ENCODE measurements around the gene BRMS1L.
"Not testable (repeated sequence)": the region's sequence is repeated elsewhere in the genome, so short reads cannot be mapped to it uniquely, and the experiment has no call there.

Gene BRMS1L

DNA sequence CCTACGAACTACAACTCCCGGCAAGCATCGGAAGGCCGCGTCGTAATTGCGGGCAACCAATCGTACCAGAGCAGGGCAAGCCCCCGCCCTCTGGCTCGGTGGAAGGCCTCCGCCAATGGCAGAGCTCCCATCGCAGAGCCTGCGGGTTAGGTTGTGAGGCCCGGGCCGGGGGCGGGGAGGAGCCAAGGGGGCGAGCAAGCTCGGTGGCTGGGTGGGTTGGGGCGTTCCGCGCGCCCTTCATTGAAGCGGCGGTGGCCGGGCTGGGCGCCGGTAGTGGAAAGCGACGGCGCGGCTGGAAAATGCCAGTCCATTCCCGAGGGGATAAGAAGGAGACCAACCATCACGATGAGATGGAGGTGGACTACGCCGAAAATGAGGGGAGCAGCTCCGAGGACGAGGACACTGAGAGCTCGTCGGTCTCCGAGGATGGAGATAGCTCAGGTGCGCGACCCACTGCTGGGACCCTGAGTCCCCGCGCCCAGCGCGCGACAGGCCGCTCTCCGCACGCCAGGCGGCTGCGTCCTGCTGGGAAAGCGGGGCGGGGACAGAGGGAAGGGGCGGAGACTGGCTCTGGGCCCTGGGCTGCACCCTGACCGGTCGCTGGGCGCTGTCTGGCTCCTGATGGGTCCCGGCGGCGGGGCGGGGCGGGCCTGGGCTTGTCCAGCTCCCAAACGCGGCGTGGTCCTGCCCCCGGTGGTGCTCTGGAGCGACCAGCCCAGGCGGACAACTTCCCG, at the start of gene BRMS1L:
Gene BRMS1L, plus strand, starts transcription at position 121 of the 734 bp plus-strand sequence. Its CDS starts 179 bp downstream, at position 300.
- peak; percentile 96 for DNase-seq (ENCODE audit: low spot score)

DNA sequence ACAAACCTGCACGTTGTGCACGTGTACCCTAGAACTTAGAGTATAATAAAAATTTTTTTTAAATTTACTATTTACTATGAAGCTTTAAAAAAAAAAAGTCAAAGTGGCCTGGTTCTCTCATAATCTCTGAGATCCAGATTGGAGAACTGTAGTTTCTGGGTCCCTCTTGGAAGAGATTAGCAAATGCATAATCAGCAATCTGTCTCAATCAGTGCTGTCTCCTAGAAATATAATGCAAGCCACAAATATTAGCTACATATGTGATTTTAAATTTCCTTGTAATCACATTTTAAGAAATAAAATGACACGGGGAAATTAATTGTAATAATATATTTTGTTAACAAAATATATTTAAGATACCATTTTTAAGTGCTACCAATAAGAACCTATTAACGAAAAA, 49.3 kb upstream of the BRMS1L start:
- no peak for DNase-seq (ENCODE audit: low spot score)

DNA sequence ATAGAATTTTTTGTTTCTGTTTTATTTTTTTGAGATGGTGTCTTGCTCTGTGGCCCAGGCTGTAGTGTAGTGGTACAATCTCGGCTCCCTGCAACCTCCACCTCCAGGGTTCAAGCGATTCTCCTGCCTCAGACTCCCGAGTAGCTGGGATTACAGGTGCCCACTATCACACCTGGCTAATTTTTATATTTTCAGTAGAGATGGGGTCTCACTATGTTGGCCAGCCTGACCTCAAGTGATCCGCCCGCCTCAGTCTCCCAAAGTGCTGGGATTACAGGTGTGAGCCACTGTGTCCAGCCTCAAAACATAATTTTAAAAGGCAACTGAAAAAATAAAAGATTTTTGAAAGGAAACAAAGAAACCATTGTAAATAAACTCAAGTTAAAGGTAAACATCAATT, 48.6 kb upstream of the BRMS1L start:
- DNase-seq (ENCODE audit: low spot score): not testable (repeated sequence)

DNA sequence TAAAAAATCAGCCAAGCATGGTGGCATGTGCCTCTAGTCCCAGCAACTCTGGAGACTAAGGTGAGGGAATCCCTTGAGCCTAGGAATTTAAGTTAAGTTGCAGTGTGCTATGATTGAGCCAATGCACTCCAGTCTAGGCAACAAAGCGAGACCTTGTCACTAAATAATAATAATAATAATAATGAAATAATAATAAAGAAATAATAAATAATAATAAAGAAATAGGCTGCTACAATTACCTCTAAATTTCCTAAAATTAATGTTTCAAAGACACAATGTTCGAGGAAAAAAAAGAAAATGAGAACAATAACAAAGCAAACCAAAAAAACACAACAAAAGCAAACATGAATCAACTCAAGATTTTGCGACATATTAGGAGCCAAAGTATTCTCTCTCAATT, 46.8 kb upstream of the BRMS1L start:
- no peak for DNase-seq (ENCODE audit: low spot score)

- DNase-seq (ENCODE audit: low spot score): no peak
Measured at GRCh38 chr14:35783699-35784098, 42.4 kb upstream of the BRMS1L start.

DNA sequence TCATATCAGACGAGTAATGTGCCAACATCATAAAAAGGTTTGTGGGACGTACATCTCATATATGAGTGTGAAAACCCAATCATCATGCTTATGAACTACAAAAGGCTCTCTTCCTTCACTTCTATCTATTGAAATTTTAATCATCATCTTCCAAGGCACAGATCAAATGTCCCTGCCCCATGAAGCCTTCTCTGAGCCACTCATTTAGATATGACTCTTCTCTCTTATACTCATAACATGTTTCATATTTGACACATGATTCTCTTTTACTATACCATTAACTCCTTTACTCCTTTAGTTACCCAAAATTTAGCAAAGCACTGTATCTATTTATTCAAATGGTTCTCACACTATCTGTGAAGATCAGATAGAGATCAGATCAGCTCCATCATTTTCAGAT, 39.3 kb upstream of the BRMS1L start:
- DNase-seq (ENCODE audit: low spot score): no peak

DNA sequence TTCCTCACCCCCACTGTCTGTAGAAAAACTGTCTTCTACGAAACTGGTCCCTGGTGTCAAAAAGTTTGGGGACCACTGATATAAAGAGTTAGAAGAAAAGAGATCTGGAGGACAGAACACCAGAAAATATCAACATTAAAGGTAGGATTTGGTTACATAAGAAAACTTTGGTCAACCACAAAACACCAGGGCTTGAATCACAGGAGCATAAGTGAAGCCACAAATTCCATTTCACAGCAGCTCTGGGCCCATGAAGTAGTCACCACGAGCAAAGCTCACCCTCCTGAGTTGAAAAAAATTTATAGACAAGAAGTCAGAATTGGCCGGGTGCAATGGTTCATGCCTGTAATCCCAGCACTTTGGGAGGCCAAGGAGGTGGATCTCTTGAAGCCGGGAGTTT, 36.5 kb upstream of the BRMS1L start:
- peak; percentile 4 for DNase-seq (ENCODE audit: low spot score)

DNA sequence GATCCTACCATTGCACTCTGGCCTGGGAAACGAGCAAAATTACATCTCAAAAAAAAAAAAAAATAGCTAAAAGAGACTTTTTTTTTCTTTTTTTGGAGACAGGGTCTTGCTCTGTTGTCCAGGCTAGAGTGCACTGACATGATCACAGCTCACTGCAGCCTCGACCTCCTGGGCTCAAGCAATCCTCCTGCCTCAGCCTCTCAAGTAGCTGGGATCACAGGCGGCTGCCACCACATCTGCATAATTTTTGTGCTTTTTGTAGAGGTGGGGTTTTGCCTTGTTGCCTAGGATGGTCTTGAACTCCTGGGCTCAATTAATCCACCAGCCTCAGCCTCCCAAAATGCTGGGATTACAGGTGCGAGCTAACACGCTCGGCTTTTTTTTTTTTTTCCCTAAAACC, 28.3 kb upstream of the BRMS1L start:
- no peak for DNase-seq (ENCODE audit: low spot score)

DNA sequence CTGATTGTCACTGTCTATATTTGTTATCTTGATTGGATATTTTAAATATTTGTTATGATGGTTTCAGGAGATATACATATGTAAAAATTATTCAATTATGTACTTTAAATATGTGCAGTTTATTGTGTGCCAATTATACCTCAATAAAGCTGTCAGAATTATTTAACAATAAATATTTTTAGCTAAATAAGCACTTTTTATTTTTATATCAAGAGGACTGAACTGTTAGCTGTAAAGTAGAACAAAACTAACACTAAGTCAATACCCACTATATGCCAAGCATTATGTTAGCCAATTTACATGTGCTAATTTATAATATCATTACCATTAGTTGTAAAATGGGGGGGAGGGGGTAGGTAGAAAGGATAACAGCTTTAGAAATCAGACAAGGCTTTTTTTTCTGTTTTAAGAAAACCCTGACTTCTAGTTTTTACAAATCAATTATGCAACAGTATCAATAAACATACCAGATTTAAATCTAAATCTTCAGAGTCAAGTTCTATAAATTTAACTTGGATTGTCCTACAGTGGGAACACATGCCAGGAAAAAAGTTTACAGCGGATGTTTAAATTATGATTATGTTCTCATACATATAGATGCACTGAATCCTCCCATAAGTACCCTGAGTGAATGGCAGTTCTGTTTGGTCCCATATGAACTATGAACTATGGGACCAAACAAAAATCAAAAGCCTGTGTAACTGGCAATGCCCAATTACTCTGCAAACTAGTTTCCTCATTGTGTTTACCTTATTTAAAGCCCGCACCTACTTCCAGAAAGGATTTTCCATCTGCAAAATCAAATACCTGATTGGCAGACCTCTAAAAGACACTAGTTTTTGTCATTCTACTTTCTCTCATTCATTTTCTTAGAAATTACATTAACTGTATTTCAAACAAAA, 19.9 kb upstream of the BRMS1L start:
- DNase-seq (ENCODE audit: low spot score): no peak

GRCh38 chr14:35807131-35807961, 18.8 kb upstream of the BRMS1L start:
- DNase-seq (ENCODE audit: low spot score): no peak

DNA sequence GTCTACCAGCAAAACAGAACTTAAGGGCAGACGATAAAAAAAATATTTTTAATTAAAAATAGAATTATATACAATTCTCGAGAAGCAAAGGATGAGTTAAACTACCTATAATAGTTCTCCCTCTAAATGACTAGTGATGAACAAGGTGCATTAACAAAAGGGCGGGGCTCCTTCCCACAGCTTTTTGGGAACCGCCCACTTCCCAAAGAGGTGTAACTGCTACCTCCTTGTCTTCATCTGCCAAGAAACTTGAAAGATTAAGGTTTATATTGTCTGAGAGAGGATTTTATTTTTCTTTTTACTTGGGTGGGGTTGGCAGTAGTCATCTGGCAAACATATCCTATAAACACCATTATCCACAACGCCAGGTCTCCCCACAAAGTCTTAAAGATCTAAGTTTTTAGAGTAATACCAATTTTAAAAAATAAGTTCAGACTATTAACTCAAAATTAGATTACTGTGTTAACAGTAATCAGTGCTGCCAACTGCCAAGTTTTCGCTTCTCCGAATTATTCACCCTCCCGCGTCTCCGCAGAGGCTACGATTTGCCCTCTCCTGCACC, 18.0 kb upstream of the BRMS1L start:
- peak; percentile 24 for DNase-seq (ENCODE audit: low spot score)

GRCh38 chr14:35808638-35809563, 17.2 kb upstream of the BRMS1L start, which contains the start of gene RALGAPA1:
TSS of gene RALGAPA1 (minus strand) at chr14:35809295. CDS start at chr14:35808835, 460 bp downstream.
- peak; percentile 95 for DNase-seq (ENCODE audit: low spot score)

DNA sequence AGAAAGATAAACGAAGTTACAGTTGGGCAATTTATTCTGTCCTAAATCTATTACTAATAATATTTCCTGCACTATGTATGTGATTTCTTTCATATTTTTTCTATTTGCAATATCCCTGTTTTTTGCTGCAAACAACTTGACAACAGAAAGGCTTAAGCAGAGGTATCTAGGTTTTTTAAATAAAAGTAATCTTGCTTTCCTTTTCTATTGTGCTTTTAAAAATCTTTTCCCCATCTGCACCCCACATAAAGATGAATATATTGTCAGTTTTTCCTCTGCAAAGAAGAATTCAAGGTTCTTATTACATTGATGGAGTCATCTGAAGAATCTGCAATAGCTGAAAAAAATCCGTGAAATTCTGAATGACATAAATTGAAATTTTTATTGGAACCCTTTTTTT, 16.5 kb upstream of the BRMS1L start:
- DNase-seq (ENCODE audit: low spot score): no peak

GRCh38 chr14:35810963-35811362, 15.2 kb upstream of the BRMS1L start:
- DNase-seq (ENCODE audit: low spot score): no peak

DNA sequence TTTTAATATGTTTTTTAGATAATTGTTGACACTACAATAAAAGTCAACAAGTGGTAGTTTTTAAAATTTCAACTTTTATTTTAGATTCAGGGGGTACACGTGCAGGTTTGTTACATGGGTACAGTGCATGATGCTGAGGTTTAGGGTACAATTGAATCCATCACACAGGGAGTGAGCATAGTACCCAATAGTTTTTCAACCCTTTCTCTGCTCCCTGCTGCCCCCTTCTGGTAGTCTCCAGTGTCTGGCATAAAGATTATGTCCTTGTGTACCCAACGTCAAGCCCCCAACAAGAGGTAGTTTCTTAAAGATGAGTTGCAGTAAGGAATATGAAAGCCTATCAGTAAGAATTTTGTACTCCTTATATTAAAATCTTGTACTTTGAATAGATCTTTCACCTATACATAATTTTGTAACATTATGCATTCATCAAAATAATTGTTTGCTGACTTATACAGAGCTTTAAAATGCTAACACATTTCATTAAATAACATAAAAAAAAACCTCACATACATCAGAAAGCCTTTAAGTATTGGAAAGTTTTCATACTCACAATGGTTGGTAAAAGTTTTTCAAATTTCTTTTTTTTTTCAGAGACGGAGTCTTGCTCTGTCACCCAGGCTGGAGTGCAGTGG, 11.7 kb upstream of the BRMS1L start:
- DNase-seq (ENCODE audit: low spot score): peak; percentile 87

GRCh38 chr14:35818346-35819115, 7.6 kb upstream of the BRMS1L start:
- DNase-seq (ENCODE audit: low spot score): peak; percentile 25

DNA sequence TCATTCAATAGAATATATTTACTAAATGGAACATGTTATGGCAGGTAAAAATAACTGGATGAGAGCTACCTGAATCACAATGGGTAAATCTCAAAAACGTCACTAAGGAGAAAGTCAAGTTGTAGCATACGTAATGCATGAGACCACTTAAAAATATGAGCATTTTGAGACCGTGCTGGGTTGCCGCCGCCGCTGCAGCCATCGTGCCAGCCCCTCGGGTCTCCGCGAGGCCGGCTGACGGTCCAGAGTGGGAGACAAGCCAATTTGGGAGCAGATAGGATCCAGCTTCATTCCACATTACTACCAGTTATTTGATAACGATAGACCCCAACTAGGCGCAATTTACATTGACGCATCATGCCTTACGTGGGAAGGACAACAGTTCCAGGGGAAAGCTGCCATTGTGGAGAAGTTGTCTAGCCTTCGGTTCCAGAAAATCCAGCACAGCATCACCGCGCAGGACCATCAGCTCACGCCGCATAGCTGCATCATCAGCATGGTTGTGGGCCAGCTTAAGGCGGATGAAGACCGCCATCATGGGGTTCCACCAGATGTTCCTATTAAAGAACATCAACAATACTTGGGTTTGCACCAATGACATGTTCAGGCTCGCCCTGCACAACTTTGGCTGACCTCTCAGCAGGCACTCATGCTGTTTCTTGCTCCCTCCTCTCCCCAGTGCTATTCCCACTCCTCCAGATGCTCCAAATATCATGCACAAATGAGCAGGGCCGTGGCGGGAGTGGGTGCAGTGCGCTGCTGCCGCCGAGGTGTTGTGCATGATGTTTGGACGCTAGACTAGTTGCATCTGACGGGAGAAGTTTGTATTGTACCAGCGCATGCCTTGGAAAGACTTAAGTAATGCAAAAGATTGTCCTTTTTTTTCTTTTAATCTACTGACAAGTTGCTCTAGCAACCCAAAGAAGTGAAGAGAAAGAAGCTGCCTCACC, 6.3 kb upstream of the BRMS1L start:
- DNase-seq (ENCODE audit: low spot score): no peak
